ENCODE results near the gene CDPF1. TPM values are rescaled to one million over a fixed set of nuclear protein-coding genes. Genes with fewer than 3 reads are reported as not detected.

Gene CDPF1
- total RNA-seq, 8 experiments from 2014 or later = 5.1 to 10.4 (median 9.6) TPM

DNA sequence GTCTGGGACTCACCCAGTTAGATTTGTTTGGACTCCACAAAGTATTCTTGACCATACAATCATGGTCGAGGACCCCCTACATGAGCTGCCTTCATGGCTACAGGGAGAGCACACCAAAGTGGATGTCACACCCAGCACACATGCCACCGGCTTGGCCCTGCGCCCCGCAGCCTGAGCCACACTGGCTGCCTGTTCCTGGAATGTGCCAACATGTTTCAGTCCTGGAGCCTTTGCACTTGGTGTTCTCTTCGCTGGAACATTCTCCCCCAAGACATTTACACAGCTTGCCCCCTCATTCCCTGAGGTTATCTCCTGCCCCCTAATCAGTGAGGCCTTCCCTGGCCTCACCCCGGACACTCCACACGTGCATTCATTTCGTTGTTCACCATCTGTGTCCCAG is 53.8 kb downstream of the CDPF1 start:
- Histone ChIP-seq H3K4me3 (no peak overlapping the region), H3K4me1 (replicated peaks in 1 of 2) (no peaks in the 10 kb centered on the region), H3K27ac (no peak overlapping the region)
- in situ Hi-C loops (cut with MboI; ENCODE audit: low pct_unique_long_range_greater_than_20kb in 2 of 9, low sequenced_read_pairs in 9 of 9, unreplicated experiment in 9 of 9) = no loop called here
- 30 to 81% (median 70%) methylated on average over 1 to 7 of the region's 8 CpGs; no CpG with 5 or more reads in 6 of the 10 experiments for WGBS, 10 experiments
- no peak for ATAC-seq (replicated peaks in 6 of 8)

DNA sequence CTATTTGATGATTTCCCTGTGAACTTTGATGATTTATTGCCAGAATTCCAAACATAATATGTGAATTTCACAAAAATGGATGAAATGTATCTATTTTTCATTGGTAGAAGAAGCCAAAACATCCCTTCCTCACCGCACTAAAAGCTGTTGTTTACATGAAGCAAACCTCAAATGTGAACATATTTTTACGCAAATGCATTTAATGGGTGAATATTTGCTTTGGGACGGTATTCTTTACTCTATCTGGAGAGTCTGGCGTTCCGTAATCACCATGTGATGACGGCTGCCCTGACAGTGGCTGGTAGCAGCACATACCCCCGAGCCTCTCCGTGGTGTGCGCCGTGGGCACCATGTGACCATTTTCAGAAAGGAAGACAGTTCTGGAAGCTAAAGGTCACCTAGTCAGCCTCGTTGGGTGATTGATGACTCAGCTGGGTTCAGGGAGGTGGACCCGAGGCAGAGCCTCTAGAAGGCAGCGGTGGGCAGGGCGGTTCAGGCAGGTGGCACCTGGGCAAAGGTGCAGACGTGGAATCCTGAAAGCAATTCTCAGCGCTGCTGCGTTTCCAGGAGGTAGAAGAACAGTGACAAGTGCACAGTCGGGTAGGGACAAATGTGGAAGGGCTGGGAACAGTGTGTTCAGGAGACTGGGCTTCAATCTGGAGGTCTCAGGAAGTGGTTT is 54.5 kb downstream of the CDPF1 start:
- Histone ChIP-seq H3K4me1 (replicated peaks in 1 of 2) (no peaks in the 10 kb centered on the region), H3K27ac (no peak overlapping the region), H3K4me3 (no peak overlapping the region)
- 73 to 91% (median 83%) methylated on average over 7 to 15 of the region's 18 CpGs; no CpG with 5 or more reads in 1 of the 10 experiments for WGBS, 10 experiments
- no peak for ATAC-seq (replicated peaks in 6 of 8)
- in situ Hi-C loops (cut with MboI; ENCODE audit: low pct_unique_long_range_greater_than_20kb in 2 of 9, low sequenced_read_pairs in 9 of 9, unreplicated experiment in 9 of 9) = no loop called here

Other genes starting within 250 kb of the CDPF1 start
- 10 to 100 TPM in 1 of 8 experiments, 1 to 10 TPM in 6, under 1 TPM in 1; 0.38 to 15.1 (median 4.5) TPM for gene PPARA, start 99.8 kb downstream of the CDPF1 start, total RNA-seq
- gene PKDREJ, start 13.1 kb upstream of the CDPF1 start, total RNA-seq = under 1 TPM; 0.20 to 0.92 (median 0.63) TPM
- 10 to 100 TPM in 5 of 8 experiments, 1 to 10 TPM in 3; 6.2 to 25.2 (median 13.8) TPM for gene TTC38, start 17.7 kb upstream of the CDPF1 start, total RNA-seq
- gene GTSE1, start 46.6 kb upstream of the CDPF1 start, total RNA-seq = 10 to 100 TPM in 3 of 8 experiments, 1 to 10 TPM in 2, under 1 TPM in 3; 0.20 to 24.9 (median 1.8) TPM
- gene TRMU, start 85.4 kb upstream of the CDPF1 start, total RNA-seq = 10 to 100 TPM; 25.0 to 66.9 (median 39.3) TPM